ENCODE results near the gene RSPH3. TPM values are rescaled to one million over a fixed set of nuclear protein-coding genes. Genes with fewer than 3 reads are reported as not detected.
"Not testable (repeated sequence)": the region's sequence is repeated elsewhere in the genome, so short reads cannot be mapped to it uniquely, and the experiment has no call there.

RSPH3 gene
- total RNA-seq, 1 donor from 2014 or later = 9.5 TPM

GRCh38 chr6:159033160-159034049 lies 33.4 kb upstream of the RSPH3 start:
- ATAC-seq (ENCODE audit: poor library complexity) = no peak
- DNase-seq = no peak
- intact Hi-C loops (cut with DNase I) = no loop called here

GRCh38 chr6:159031846-159032245 lies 31.8 kb upstream of the RSPH3 start:
- intact Hi-C loops (cut with DNase I) = no loop called here

DNA sequence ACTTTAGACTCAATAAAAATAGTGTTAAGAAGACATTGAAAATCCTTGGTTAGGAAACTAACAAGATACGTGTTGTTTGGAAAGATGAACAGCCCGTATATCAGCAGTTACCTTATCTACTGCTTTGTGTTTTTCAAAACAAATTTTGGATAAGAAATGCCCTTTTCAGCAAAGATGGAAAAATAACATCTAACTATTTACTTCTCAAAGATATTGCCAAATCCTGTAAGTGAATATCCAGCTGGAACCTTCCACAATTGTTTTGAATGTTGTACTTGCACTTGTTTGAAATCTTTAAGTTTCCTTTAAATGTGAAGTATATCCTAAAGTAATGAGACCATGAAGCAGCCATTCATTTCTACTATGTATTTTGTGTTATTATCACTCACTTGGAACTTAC lies 30.2 kb upstream of the RSPH3 start:
- DNase-seq (no peak), ATAC-seq (ENCODE audit: poor library complexity) (no peak)
- intact Hi-C loops (cut with DNase I) = no loop called here

More at GRCh38 chr6:159031846-159032245, 31.8 kb upstream of the RSPH3 start:
- DNase-seq (no peak), ATAC-seq (ENCODE audit: poor library complexity) (peak; percentile 22)

DNA sequence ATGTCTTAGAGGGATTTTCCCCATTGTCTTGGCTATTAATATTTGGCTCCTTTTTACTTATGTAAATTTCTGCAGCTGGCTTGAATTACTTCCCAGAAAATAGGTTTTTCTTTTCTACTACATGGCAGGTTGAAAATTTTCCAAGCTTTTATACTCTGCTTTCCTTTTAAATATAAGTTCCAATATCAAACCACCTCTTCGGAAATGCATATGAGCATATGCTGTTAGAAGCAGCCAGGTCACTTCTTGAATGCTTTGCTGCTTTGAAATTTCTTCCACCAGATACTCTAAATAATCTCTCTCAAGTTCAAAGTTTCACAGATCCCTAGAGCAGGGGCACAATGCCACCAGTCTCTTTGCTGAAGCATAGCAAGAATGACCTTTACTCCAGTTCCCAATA lies 25.2 kb upstream of the RSPH3 start:
- ATAC-seq (ENCODE audit: poor library complexity); DNase-seq; intact Hi-C loops (cut with DNase I): not testable (repeated sequence)

DNA sequence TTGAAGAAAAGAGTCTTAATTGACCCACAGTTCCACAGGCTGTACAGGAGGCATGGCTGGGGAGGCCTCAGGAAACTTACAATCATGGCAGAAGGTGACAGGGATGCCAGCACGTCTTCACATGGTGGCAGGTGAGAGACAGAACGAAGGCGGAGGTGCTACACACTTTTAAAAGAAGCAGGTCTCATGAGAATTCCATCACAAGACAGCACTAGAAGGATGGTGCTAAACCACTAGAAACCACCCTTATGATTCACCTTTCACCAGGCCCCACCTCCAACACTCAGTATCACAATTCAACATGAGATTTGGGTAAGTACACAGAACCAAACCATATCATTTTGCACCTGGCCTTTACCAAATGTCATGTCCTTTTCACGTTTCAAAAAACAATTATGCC lies 23.9 kb upstream of the RSPH3 start:
- intact Hi-C loops (cut with DNase I) = no loop called here
- ATAC-seq (ENCODE audit: poor library complexity) (no peak), DNase-seq (no peak)

GRCh38 chr6:159020011-159020410 lies 20.0 kb upstream of the RSPH3 start:
- intact Hi-C loops (cut with DNase I) = no loop called here
- ATAC-seq (ENCODE audit: poor library complexity) (no peak), DNase-seq (no peak)

GRCh38 chr6:159017757-159018559 lies 18.0 kb upstream of the RSPH3 start:
- intact Hi-C loops (cut with DNase I) = no loop called here
- ATAC-seq (ENCODE audit: poor library complexity) = no peak

DNA sequence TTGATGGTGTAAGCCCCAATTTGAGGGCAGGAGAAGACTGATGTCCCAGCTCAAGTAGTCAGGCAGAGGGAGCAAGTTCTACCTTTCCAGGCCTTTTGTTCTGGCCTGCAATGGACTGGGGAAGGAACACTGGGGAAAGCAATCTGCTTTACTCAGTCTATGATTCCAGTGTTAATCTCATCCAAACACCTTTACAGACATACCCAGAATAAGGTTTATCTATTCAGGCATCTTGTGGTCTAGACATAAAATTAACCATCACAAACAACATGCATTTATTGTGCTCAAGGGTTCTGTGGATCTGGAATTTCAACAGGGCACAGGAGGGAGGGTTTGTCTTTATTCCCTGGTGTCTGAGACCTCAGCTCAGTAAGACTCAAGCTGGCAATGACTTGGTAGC lies 14.4 kb upstream of the RSPH3 start:
- intact Hi-C loops (cut with DNase I) = no loop called here
- no peak for ATAC-seq (ENCODE audit: poor library complexity)

More at GRCh38 chr6:159017757-159018559, 18.0 kb upstream of the RSPH3 start:
- no peak for DNase-seq

GRCh38 chr6:159013229-159013628 lies 13.2 kb upstream of the RSPH3 start:
- no peak for DNase-seq
- no peak for ATAC-seq (ENCODE audit: poor library complexity)
- intact Hi-C loops (cut with DNase I) = no loop called here

More for the DNA sequence above, 14.4 kb upstream of the RSPH3 start:
- no peak for DNase-seq

DNA sequence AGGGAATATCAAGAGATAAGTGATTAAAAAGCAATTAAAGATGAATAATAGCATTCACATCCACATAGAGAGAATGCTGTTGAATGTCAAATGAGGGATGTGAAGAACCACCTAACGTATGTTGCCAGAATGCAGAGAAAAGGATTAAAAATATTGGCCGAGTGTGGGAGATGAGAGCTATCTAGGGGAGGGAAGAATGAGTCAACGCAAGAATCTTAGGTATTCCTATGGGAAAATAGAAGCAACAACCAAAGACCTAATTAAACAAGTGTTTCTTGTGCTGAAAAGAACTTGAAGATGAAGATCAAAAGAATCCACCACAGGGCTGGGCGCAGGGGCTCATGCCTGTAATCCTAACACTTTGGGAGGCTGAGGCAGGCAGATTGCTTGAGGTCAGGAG lies 12.2 kb upstream of the RSPH3 start:
- ATAC-seq (ENCODE audit: poor library complexity) = no peak
- DNase-seq = no peak
- intact Hi-C loops (cut with DNase I) = no loop called here

- ATAC-seq (ENCODE audit: poor library complexity); DNase-seq; intact Hi-C loops (cut with DNase I): not testable (repeated sequence)
Observed at GRCh38 chr6:159010037-159010612, 10.1 kb upstream of the RSPH3 start.

- intact Hi-C loops (cut with DNase I) = loop anchor here (10.0 kb wide), 1 partner anchor 126 kb away; no protein-coding TSS in a partner anchor
- ATAC-seq (ENCODE audit: poor library complexity) (peak; percentile 54), DNase-seq (no peak)
Observed at GRCh38 chr6:159008656-159009288, 8.8 kb upstream of the RSPH3 start.

- ATAC-seq (ENCODE audit: poor library complexity) (no peak), DNase-seq (no peak)
- intact Hi-C loops (cut with DNase I) = loop anchor here (10.0 kb wide), 1 partner anchor 127 kb away; no protein-coding TSS in a partner anchor
Observed at GRCh38 chr6:159007510-159007909, 7.5 kb upstream of the RSPH3 start.

GRCh38 chr6:159005436-159005835 lies 5.4 kb upstream of the RSPH3 start:
- DNase-seq = no peak
- intact Hi-C loops (cut with DNase I) = loop anchor here (10.0 kb wide), 1 partner anchor 129 kb away; no protein-coding TSS in a partner anchor
- no peak for ATAC-seq (ENCODE audit: poor library complexity)

DNA sequence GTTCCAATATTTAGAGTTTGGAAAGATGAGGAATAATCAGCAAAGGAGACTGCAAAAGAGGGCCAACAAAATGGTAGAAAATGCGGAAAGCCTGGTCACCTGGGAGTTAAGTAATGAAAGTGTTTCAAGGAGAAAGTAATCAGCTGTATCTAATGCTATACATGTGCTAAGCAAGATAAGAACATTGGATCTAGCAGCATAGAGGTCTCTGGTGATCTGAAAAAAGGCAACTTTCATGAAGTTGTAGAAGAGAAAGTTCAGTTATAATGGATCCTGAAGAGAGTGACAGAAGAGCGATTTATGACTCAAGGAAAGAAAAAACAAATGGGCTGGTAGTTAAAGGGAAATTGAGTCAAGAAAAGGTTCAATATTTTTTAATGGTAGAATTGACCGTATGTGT lies 4.6 kb upstream of the RSPH3 start:
- DNase-seq (no peak), ATAC-seq (ENCODE audit: poor library complexity) (no peak)
- intact Hi-C loops (cut with DNase I) = loop anchor here (10.0 kb wide), 1 partner anchor 130 kb away; no protein-coding TSS in a partner anchor

GRCh38 chr6:159002432-159003155 lies 2.6 kb upstream of the RSPH3 start:
- ATAC-seq (ENCODE audit: poor library complexity) = no peak
- DNase-seq = no peak
- intact Hi-C loops (cut with DNase I) = loop anchor here (10.0 kb wide), 1 partner anchor 132 kb away; no protein-coding TSS in a partner anchor

DNA sequence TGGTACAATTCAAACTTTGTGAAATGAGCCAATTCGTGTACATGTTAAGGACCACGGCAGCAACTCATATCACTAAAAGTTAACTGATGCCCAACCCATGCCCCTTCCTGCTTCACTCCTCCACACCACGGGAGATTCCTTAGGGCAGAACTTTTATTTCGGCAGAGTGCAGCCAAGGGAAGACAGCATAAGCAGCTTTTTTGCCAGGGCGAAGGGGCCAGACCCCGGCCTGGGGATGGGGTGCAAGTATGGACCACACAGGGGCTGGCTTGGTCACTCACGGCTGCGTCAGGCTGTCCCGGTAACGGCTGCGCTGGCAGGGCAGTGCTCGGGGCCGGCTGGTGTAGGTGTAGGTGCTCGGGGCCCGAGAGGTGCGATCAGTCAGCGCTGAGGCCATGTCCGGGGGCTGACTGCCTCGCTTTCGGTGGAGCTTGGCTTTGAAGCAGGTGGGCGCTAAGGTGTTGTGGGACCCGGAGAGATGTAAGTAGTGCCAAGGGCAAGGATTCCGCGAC lies 792 bp downstream of the RSPH3 start:
- intact Hi-C loops (cut with DNase I) = no loop called here

DNA sequence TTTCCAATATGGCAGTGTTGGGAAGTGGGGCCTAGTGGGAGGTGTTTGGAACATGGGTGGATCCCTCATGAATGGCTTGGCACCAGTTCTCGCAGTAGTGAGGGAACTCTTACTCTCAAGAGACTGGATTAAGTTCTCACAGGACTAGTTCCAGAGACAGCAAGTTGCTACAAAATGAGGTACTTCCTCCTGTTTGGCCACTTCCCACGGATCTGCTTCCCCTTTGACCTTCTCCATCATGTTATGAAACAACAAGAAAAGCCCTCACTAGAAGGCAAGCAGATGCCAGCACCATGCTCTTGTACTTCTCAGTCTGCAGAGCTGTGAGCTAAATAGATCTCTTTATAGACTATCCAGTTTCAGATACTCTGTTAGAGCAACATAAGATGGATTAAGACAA lies 3.1 kb downstream of the RSPH3 start:
- no peak for DNase-seq
- intact Hi-C loops (cut with DNase I) = no loop called here
- no peak for ATAC-seq (ENCODE audit: poor library complexity)

More for the DNA sequence above, 792 bp downstream of the RSPH3 start:
- ATAC-seq (ENCODE audit: poor library complexity) (peak; percentile 34), DNase-seq (no peak)
